GM19438 (cell line): Measurements from ENCODE around the gene TIFAB.

Experiments
- ATAC-seq: cut with Tn5 transposase; IDR thresholded peaks from one replicate; pipeline ENCODE4 v1.9.1; 2021; ENCODE audit warnings: low read depth; ENCODE audit not compliant: unreplicated experiment

The TIFAB gene

GRCh38 chr5:135482381-135482933 lies 30.3 kb upstream of the TIFAB start:
- no peak for ATAC-seq

- no peak for ATAC-seq
Observed at GRCh38 chr5:135481909-135482311, 29.8 kb upstream of the TIFAB start.

- no peak for ATAC-seq
Observed at GRCh38 chr5:135481387-135481786, 29.2 kb upstream of the TIFAB start.

DNA sequence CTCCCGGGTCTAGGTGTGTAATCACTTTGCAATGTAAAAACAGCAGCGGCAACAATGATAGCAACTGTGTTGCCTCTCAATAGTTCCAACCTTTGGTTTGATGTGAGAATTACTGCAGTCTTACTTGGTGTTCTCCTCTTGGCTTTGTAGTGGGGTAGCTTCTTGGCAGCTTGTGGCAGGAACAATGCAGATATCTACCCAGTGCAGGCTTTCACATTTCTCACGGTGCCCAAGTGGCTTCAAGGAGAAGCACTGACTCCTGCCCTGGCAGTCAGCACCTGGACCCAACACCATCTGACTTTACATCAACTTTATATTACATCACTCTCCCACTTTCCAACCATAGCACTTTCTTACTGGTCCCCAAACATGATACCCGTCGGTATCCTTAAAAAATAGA lies 28.4 kb upstream of the TIFAB start:
- no peak for ATAC-seq

DNA sequence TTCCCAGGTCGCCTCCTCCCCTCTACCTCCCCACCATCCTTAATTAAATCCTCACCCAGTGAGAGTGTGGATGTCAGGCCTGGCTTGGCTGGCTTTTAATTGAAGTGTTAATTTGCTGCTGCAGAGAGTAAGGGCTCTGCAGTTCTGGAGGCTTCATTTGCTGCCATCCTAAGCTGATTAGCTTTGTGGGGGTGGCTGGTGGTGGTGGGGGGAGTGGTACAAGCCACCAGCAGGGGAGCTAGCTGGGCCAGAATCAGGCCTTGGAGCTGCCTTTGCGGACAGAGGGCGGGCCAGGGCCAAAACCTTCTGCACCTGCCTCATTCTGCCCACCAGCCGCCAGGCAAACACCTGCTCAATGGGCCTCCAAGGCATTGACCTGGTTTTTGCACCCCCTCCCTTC lies 26.8 kb upstream of the TIFAB start:
- no peak for ATAC-seq

- no peak for ATAC-seq
Observed at GRCh38 chr5:135477613-135478066, 25.5 kb upstream of the TIFAB start.

- no peak for ATAC-seq
Observed at GRCh38 chr5:135476615-135477581, 24.7 kb upstream of the TIFAB start.

DNA sequence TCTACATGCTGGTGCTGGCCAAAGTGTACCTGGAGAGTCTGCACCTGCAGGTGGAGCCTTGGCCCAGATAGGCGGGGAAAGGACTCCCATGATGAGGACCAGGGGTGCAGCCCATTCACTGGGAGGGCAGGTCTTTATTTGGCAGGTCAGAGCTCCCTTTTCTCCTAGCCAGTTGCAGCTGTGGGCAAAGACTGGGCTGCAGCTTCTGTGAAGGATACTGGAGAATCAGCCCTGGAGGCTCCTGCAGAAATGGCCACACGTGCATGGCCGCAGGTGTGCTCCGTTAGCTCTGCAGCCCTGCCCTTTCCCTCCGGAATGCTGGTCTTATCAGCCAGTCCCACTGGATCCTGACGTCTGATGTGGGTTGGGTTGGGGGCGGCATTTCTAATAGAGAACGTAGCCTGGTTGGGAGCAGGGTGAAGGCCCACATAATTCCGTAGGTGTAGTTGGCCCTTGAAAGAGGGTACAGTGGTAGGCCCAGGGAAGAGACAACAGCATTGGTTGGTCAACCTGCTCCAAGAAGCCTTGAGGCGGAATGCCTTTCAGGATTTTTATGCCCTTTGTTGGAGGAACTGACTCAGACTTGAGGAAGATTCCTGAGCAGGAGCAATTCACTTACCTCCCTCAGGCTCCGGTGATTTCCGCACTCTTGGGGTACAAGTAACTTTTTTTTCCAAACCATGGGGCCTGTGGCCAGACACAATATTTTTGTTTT lies 22.0 kb upstream of the TIFAB start:
- no peak for ATAC-seq

DNA sequence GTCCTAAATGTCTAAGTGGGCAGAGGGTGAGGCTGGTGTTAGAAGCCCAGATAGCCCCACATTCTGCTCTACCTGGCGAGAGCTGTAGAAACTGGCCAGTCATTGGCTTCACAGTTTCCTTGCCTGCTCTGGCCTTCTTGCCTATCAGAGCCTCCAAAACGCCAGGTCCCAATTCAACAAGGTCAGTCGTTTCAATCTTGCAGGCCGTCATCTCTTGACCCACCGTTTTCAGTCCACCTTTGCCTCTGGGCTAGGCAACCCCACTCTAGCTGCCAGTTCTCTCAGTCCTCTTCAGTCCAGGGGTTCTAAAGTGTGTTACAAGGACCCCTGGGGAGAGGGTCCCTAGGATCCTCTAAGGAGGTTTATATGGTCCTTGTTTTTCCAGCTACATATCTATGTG lies 20.0 kb upstream of the TIFAB start:
- no peak for ATAC-seq

- no peak for ATAC-seq
Observed at GRCh38 chr5:135471726-135472125, 19.6 kb upstream of the TIFAB start.

DNA sequence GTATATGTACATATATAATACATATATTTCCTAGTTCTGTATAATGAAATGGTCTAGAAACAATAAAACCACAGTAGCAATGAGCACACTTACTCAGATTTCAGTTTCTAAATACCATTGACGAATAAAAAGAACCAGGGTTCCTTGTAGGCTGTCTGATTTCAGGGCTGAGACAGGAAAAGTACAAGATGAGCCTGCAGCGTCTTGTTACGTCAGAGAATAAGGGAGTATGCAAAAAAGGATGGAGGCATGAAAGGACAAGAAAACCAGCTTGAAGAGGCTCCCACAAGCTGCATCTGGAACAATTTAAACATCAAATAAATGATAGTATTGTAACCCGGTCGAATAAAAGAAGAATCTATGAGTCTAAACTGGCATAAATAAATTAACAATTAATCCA lies 17.8 kb upstream of the TIFAB start:
- ATAC-seq, result no peak

GRCh38 chr5:135468541-135468940 lies 16.4 kb upstream of the TIFAB start:
- ATAC-seq, result no peak

- no peak for ATAC-seq
Observed at GRCh38 chr5:135467871-135468485, 15.8 kb upstream of the TIFAB start.

DNA sequence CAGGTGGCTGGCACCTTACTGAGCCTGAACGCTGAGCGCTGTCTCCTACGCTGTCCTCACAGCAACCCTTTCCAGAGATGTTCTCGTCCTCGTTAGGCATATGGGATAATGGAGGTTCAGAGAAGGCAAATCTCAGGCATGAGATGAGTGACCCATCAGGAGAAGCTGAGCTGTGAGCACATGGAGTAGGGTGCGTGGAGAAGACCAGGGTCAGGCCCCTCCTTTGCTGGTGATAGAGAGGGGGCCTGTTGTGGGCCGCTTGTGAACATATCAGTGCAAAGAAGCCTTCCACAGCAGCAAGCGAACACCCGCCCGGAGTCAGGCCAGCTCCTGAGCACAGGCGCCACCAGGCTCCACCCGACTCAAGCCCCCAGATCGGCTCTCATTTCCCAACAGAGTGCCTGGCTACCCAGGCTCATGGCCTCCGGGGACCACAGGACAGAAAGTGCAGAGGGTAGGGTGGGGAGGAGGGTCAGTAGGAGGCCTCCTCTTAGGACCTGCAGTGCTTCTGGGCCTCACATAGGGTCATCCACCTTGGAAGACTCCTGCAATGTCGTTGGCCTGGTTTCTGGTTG lies 15.0 kb upstream of the TIFAB start:
- no peak for ATAC-seq

DNA sequence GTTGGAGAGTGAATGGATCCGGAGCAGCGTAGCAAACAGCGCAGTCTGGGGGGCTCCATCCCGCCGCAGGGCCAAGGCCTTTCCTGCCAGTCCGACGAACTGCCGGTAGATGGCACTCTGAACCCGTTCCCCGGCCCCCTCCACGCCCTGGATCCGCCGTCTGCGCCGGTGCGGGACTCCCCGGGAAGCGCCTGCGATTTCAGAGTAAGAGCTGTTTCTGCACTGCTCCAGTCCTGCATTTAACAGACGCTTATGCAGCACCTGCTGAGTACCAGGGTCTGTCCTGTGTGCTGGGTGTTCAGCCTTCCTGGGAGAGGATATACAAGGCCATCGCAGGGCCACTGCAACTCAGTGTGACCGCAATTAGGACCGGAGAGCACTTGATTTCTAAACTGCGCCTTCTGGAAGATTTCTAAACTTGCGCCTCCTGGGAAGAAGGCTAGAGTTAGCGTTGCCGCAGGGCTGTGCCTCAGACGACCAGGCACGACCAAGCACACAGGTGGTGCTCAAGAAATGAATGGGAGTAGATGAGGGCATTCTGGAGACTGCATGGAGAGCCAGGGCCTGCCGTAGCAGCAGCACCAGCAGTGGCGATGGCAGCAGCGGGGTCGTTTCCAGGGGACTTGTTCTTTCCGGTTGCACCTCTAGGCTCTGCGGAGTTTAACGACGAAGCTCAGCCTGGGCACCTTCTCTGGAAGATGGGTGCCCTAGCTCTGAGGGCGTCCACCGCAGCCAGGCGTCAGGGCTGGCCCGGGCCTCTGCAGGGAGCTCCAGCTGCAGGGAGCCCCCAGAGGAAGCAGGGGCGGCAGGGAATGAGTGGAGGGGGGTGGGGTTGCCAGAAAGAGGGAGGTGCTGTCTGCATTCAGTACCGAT lies 14.3 kb upstream of the TIFAB start:
- ATAC-seq, result no peak

- ATAC-seq, result no peak
Observed at GRCh38 chr5:135465391-135466122, 13.4 kb upstream of the TIFAB start.

- ATAC-seq, result peak; percentile 72
Observed at GRCh38 chr5:135462304-135462703, 10.2 kb upstream of the TIFAB start.

DNA sequence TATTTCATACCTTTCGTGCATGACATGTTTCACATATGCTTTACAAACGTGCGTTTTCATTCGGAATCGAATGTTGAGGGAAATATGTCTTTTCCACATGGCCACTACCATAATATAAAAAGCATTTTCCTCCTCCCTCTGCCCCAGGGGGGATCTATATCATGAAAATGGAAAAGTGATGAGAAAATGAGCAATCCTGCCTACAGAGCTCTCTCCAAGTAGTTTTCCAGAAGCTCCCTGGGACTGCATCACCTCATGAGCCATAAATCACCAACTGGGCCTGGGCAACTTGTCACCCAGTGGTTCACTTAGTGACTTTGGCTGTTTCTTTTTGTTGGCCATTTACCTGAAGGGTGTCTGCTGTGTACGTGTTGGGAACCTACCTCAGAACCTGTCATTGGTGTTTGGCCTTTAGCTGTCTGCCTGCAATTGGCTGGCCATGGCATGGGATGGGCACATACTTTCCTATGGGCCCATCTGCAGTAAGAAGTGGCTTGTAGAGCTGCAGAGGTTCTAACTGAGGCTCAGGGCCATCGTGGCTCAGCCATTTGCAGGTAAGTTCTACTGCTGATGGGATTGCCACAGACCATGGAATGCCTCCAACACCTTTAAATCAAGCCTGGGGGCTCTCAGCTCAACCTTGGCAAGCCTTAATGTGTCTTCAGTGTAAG lies 9.5 kb upstream of the TIFAB start:
- no peak for ATAC-seq
